Measurements from ENCODE around the gene SLC22A24. TPM values are rescaled to one million over a fixed set of nuclear protein-coding genes. Genes with fewer than 3 reads are reported as not detected.

The SLC22A24 gene, protein sequence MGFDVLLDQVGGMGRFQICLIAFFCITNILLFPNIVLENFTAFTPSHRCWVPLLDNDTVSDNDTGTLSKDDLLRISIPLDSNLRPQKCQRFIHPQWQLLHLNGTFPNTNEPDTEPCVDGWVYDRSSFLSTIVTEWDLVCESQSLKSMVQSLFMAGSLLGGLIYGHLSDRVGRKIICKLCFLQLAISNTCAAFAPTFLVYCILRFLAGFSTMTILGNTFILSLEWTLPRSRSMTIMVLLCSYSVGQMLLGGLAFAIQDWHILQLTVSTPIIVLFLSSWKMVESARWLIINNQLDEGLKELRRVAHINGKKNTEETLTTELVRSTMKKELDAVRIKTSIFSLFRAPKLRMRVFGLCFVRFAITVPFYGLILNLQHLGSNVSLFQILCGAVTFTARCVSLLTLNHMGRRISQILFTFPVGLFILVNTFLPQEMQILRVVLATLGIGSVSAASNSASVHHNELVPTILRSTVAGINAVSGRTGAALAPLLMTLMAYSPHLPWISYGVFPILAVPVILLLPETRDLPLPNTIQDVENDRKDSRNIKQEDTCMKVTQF
- not detected in 2 replicates for total RNA-seq
- 0.39 TPM in 1 of 2 replicates, not detected in the other for polyA plus RNA-seq

- no peak for DNase-seq (ENCODE audit: low read depth in 1 of 2, low spot score in 1 of 2)
- Histone ChIP-seq H3K4me1 (ENCODE audit: low read depth) (no peaks in the 10 kb centered on the region), H3K4me3 (no peak within 1 kb of the TSS), H3K27ac (no peak within 1 kb of the TSS), H3K36me3 (no peaks in the 10 kb centered on the region), H3K27me3 (no peaks in the 10 kb centered on the region), H3K9me3 (ENCODE audit: low read depth) (no peaks in the 10 kb centered on the region)
- TF ChIP-seq, protein P1, sequence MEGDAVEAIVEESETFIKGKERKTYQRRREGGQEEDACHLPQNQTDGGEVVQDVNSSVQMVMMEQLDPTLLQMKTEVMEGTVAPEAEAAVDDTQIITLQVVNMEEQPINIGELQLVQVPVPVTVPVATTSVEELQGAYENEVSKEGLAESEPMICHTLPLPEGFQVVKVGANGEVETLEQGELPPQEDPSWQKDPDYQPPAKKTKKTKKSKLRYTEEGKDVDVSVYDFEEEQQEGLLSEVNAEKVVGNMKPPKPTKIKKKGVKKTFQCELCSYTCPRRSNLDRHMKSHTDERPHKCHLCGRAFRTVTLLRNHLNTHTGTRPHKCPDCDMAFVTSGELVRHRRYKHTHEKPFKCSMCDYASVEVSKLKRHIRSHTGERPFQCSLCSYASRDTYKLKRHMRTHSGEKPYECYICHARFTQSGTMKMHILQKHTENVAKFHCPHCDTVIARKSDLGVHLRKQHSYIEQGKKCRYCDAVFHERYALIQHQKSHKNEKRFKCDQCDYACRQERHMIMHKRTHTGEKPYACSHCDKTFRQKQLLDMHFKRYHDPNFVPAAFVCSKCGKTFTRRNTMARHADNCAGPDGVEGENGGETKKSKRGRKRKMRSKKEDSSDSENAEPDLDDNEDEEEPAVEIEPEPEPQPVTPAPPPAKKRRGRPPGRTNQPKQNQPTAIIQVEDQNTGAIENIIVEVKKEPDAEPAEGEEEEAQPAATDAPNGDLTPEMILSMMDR (IDR thresholded peaks at IDR 0.05; ENCODE audit: low read depth, low read length), result no peak
Measured at GRCh38 chr11:63144121-63144520, at the start of gene SLC22A24. Gene SLC22A24 (minus strand): TSS chr11:63144221. CDS start chr11:63143779, 442 bp downstream.

GRCh38 chr11:63180536-63180935 is 36.5 kb upstream of the SLC22A24 start:
- H3K27ac ChIP-seq, result no peak overlapping the region
- H3K4me1 ChIP-seq (ENCODE audit: low read depth), result no peaks in the 10 kb centered on the region
- H3K4me3 ChIP-seq, result no peak overlapping the region
- DNase-seq (ENCODE audit: low read depth in 1 of 2, low spot score in 1 of 2), result no peak
- no peaks in the 10 kb centered on the region for H3K27me3 ChIP-seq
- no peaks in the 10 kb centered on the region for H3K9me3 ChIP-seq (ENCODE audit: low read depth)
- no peaks in the 10 kb centered on the region for H3K36me3 ChIP-seq
- TF ChIP-seq, protein P1 (IDR thresholded peaks at IDR 0.05; ENCODE audit: low read depth, low read length), result no peak

- TF ChIP-seq, protein P1 (IDR thresholded peaks at IDR 0.05; ENCODE audit: low read depth, low read length), result no peak
- no peaks in the 10 kb centered on the region for H3K9me3 ChIP-seq (ENCODE audit: low read depth)
- H3K4me3 ChIP-seq, result no peak overlapping the region
- no peaks in the 10 kb centered on the region for H3K4me1 ChIP-seq (ENCODE audit: low read depth)
- H3K27ac ChIP-seq, result no peak overlapping the region
- H3K27me3 ChIP-seq, result no peaks in the 10 kb centered on the region
- no peaks in the 10 kb centered on the region for H3K36me3 ChIP-seq
- no peak for DNase-seq (ENCODE audit: low read depth in 1 of 2, low spot score in 1 of 2)
Measured at GRCh38 chr11:63179432-63180041, 35.5 kb upstream of the SLC22A24 start.

DNA sequence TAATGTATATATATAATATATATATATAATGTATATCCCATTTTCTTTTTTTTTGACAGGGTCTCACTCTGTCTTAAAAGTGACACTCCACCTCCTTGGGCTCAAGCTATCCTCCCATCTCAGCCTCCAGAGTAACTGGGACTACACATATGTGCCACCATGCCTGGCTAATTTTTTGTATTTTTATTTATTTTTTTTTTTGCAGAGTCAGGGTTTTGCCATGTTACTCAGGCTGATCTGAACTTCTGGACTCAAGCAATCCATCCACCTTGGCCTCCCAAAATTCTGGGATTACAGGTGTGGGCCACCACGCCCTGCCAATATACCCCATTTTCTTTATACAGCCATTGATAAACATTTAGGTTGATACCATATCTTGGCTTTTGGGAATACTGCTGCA is 33.9 kb upstream of the SLC22A24 start:
- Histone ChIP-seq H3K27ac (no peak overlapping the region), H3K9me3 (ENCODE audit: low read depth) (no peaks in the 10 kb centered on the region), H3K4me3 (no peak overlapping the region), H3K27me3 (no peaks in the 10 kb centered on the region), H3K36me3 (no peaks in the 10 kb centered on the region), H3K4me1 (ENCODE audit: low read depth) (no peaks in the 10 kb centered on the region)
- TF ChIP-seq, protein P1 (IDR thresholded peaks at IDR 0.05; ENCODE audit: low read depth, low read length), result no peak
- no peak for DNase-seq (ENCODE audit: low read depth in 1 of 2, low spot score in 1 of 2)

DNA sequence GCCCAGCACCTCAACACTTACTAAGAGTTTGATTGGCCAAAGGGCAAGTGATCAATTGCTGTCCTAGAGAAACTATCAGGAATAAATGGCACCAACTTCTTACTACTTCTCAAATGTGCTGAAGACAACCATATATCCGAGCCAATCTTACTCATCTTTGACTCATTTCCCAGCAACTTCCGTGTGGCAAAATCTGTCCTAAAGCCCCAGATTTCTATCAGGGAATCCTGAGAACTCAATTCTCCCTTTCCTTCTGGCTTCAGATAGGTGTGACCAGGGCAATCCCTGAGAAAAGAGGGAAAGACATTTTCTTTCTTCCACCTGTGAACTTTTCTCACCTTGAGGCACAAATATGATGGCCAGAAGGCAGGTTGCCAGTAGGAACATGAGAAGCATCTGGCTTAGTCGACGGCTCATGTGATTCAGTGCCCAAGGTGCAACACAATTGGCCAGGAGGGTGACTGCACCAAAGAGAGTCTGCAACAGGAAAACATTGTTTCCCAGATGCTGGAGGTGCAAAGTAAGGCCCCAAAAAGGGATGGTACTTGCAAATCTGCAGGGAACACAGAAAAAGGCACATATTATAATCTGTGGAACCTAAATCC is 21.8 kb upstream of the SLC22A24 start:
- DNase-seq (ENCODE audit: low read depth in 1 of 2, low spot score in 1 of 2), result no peak
- Histone ChIP-seq H3K4me1 (ENCODE audit: low read depth) (no peaks in the 10 kb centered on the region), H3K9me3 (ENCODE audit: low read depth) (no peaks in the 10 kb centered on the region), H3K36me3 (no peaks in the 10 kb centered on the region), H3K27me3 (no peaks in the 10 kb centered on the region), H3K27ac (no peak overlapping the region), H3K4me3 (no peak overlapping the region)
- TF ChIP-seq, protein P1 (IDR thresholded peaks at IDR 0.05; ENCODE audit: low read depth, low read length), result no peak

All from cardiac muscle cell (in vitro differentiated cells and primary cell).